GM21576 (cell line): ENCODE measurements around the gene WDFY2.

Experiments used
- ATAC-seq: cut with Tn5 transposase; IDR thresholded peaks from one replicate; pipeline ENCODE4 v1.9.1; 2021; ENCODE audit warnings: mild to moderate bottlenecking, moderate library complexity; ENCODE audit not compliant: unreplicated experiment

Gene WDFY2

DNA sequence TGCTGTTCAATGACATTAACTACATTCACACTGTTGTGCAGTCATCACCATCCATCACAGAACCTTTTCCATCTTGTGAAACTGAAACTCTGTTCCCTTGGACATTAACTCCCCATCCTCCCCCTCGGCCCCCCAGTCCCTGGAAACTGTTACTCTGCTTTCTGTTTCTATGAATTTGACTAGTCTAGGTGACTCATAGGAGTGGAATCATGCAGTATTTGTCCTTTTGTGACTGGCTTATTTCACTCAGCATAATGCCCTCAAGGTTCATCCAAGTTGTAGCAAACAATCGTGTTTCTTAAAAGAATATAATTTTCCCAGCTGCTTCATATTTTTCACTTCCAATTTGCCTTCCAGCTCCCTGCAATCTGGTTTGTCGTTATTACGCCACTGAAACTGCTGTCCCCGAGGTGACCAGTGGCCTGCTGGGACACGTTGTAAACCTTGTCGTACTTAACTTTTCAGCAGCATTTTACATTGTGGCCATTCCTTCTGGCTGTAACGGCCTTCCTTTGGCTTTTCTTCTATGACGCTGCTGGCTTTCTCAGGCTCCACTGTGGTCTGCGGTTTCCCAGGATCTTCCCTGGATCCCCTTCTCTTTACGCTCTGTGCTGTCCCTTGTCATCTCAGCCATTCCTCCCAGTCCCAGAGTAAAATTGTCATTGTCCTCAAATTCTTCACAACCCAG, 145.7 kb downstream of the WDFY2 start:
- no peak for ATAC-seq

DNA sequence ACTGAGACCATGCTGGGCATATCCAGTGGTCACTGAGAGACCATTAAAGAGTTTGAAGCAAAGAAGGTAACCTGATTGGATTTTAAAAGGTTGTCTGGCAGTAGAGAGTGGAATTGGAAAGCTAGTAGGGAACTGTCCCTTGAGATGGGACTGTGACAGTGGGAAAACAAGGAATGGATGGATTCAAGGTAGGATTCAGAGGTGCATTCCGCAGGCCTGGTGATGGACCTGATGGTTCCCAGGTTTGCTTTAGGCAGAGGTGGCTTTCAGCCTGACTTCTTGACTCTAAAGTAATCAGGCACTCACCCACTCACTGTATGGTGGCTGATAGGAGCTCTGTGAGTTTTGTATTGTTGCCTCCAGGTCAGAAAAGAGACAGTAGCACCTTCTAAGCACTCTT, 146.7 kb downstream of the WDFY2 start:
- ATAC-seq = no peak

DNA sequence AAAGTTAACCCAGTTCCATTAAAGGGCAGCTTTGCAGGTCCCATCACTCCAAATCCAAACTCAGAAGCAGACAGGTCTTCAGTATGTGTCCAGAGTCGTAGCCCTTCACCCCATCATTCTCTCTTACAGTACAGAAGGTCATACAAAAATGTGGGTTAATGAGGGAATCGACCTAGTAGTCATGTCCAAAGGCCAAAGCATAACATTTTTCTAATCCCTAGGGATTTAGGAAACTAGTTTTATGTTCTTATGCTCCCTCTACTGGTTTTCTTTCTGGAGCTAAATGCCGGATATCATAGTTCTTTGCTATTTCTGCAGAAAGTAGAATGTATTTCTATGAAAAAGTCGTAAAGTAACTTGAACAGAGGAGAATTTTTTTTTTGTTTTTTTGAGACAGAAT, 147.5 kb downstream of the WDFY2 start:
- ATAC-seq = no peak

DNA sequence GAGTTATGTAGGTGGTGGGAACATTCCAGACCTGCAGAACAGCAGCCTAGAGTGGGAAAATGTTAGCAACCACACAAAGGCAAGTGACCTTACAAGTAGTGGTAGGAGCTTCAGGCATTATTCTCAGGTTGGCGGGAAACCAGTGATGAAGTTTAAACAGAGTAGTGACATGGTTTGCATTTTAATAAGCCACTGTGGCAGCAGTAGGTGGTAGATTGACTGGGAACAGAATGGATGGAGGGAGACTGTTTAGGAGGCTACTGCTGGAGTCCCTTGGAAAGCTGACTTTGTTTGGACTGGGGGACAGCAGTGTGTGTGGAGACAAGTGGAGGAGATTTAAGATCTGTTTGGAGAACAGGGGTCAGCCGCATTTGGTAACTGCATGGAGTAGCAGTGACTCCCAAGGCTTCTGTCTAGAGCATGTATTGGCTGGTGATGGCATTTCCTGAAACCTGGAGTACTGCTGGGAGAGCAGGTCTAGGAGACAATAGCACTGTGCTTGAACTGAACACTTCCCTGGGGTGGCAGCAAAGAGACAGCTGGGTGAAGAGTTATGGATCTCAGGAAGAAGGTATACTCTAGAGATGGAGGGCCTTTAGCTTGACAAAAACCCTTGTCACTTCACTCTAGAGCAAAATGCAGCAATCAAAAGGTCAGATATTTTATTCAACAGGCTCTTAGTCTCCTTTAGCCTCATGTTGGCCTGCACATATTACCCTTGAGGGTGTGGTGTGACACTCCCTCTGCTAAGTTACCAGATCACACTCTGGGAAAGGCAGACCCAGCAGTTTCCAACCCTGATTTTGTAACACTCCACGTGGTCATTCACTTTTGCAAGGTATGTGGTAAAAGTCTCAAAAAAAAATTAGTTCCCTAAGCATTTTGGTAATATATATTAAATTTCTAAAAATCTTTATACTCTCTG, 149.4 kb downstream of the WDFY2 start:
- ATAC-seq = no peak

DNA sequence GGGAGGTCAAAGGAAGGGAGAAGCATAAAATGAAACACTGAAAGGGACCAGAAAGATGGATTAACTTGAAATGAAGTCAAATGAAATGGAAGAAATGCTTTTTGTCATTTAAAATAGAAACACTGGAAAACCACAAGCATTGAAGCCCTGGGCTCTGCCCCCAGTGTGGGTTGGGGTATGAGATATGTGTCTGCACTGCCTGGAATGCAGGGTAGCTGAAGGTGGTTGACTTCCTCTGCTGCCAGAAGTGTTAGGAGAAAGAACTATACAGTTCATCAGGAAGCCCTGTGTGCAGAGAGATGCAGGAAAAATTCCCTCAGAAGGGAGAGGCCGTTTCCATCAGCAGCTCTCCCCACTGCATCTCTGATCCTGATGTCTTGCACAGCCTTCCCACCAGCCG, 150.5 kb downstream of the WDFY2 start:
- ATAC-seq = no peak

DNA sequence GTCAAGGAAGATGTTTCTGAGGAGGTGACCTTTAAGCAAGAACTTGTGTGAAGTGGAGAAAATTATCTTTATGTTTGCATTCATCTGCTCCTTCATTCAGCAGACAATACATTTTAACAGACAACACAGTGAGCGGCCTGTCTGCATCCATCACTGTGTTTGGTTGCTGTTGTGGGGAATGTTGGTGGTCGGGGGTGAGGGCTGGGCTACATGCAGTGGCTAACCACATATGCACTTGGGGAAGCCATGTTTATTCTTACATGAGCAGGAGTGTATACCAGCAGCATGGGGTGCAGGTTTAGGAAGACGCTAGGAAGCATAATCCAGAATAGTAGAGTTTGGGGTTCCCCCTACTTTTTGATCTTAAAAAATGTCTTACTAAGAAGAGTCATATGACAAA, 153.3 kb downstream of the WDFY2 start:
- no peak for ATAC-seq

- ATAC-seq = no peak
These were observed 154.1 kb downstream of the WDFY2 start for GRCh38 chr13:51738226-51738905.

DNA sequence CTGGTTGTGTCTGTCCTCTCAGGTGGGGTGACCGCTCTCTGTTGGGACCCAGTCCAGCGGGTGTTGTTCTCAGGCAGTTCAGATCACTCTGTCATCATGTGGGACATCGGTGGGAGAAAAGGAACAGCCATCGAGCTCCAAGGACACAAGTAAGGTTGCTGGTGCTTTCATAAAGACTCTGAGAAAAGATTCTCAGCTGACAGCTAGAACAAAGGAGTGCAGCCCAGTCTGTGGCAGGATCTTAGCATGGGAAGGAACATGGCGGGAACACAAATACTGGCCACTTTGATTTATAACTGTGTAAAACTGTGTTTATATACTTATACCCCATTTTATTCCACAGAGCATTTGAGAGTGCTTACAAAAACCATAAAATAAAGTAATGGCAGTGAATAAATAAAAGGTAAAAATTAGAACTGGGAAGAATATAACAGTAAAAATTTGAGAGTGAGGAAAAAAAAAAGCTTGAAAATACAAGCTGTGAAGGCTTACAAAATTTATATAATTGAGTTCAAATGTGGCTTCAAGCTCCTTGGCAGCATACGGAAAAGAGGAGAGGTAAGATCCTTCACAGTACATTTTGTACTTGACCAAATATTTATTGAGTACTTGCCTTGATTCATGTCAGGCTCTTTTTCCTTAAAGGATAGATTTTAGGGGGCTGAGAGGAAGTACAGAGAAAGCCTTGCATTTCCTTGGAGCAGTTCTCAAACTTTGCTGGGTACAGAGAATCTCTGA, 154.9 kb downstream of the WDFY2 start:
- no peak for ATAC-seq

DNA sequence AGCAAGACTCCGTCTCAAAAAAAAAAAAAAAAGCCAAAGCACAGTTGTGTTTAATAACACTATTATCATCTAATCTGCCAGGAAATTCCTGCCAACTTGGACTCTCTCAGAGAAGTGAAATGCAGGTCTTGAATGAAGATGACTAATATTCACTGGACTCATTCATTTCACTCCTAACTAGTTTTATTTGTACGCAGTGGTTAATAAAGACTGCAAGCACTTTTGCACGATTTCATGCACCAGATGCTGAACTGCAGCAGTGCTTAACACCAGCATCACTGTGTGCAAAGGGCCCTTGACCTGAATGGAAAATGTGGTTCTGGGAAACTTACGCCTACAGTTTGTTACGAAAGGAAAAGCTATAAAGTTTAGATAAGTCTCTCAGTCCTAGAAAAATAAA, 156.4 kb downstream of the WDFY2 start:
- ATAC-seq = no peak

DNA sequence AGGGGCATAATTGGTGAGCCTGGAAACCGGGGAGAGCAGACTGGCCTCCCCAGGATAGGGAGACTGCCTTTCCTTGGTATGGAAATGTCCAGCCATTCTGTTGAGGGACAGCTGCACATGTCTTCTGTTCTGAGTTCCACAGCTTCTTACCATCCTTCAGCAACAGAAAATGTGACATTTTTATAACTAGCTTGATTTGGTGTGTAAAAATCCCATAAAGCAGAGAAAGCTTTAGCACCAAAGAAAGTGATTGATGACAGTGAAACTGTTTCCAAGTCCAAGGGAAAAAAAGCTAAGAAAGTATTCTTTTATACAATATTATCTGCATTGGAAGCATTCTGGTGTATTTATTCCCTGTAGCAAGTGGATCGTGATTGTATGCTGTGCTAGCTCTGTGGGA, 157.8 kb downstream of the WDFY2 start:
- no peak for ATAC-seq

- no peak for ATAC-seq
These were observed 158.3 kb downstream of the WDFY2 start for GRCh38 chr13:51742611-51743010.

DNA sequence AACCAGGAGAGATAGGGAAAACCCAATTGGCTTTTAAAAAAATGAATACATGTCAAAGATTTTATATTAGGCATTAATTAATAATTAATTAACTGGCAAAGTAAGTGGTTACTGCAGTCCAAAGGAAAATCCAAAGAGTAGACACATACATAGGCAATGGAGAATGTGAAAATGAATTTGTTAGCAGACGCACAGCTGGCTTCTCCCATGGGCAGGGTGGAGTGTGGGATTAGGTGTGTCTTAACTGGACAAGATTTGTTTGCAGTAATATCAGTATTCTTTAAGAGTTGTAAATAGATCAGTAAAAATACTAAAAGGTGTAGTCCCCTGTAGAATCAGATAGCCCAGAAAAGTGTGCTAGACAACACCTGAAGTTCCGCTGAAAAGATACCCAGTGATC, 161.0 kb downstream of the WDFY2 start:
- ATAC-seq = no peak

DNA sequence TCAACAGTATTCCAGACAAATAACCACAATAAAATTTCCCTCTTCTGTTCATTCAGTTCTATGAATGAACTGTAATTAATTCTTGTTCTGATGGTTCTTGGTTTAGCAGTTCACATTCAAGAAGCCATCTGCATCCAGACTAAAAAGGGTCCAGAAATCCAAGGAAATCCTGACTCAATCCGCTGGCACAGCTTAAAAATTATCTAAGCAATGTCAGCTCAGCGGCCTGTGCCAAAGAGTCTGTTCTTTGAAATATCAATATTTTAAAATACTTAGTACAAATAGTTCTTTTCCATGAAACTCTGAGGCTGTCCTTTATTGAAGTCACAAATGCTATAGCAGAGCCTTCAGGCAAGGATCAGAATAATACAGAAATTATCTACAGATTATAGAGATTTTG, 162.5 kb downstream of the WDFY2 start:
- ATAC-seq = no peak

- ATAC-seq = no peak
These were observed 163.5 kb downstream of the WDFY2 start for GRCh38 chr13:51747438-51748434.

DNA sequence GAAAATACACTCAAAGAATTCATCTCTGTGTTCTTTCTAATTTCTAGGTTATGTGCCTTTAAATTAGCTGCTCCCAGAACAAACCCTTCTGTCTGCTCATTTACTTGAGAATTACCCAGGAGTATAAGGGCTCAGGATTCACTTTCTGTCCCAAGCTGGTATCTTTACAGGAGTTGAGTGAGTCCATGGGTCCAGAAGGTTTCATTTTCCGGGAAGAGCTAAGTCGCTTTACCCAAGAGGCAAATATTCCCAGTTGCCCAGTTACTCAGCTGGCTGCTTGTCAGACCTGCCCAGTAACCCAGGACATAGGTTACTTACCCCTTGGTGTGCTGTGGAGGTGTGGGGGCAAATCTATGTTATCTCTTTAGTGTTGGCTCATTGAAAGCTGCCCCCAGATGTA, 172.4 kb downstream of the WDFY2 start:
- no peak for ATAC-seq

GRCh38 chr13:51758691-51759090, 174.4 kb downstream of the WDFY2 start:
- ATAC-seq = no peak

DNA sequence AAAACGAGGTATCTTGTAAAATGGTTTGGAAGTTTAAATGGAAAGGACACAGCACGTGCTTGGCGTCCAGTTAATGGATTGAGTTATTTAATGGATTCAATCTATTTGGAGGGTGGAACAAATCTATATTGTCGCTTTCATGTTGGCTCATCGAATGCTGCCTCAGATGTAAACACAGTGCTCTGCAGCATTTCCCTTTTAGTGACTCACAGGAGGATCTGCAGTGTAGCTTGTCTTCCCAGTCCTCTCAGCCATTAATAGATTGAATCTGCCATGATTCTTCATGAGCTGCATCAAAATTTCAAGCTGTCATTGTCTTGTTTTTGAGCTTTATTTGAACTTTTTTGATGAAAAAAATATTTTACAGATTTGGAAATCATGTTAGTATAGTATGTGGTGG, 175.0 kb downstream of the WDFY2 start:
- ATAC-seq = no peak

GRCh38 chr13:51760592-51760991, 176.3 kb downstream of the WDFY2 start:
- no peak for ATAC-seq

DNA sequence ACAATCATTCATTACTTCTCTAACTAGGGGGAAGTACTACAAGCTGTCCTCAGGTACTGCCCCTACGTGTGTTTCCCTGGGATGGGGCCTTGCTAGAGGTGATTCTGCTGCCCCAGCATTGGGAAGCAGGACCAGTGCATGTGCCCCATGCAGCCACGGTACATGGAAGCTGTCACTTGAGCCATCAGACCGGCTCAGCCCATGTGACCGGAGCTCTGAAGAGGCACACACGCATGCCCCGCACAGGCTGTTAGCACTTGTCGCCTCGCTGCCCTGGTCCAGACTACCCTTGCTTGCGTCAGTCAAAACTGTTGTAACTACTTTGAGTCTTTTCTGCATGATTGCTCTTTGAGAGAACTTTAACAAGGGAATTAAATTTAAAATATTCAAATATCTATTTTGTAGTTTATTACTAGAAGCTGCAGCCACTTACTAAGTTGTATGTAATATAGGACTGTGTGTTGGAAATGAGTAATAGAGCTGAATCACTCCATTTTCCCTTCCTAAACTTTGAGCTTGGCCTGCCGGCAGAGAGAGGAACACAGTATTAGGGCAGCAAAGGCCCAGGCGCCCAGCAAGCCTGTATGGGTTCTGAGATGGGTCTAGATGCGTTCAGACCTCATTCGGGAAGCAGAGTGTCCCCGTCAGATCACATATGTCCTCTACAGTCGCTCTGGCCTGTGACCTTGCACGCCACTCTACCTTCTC, 177.5 kb downstream of the WDFY2 start:
- ATAC-seq = no peak
